Keratinocyte (primary cell): ENCODE data around the gene GTF3A. TPM values are rescaled to one million over a fixed set of nuclear protein-coding genes. Genes with fewer than 3 reads are reported as not detected.

Source experiments
- DNase-seq: peaks from one replicate; pipeline ENCODE4 v3.0.0-alpha.2; 2011; ENCODE audit warnings: low read depth, missing footprints, low spot score
- FAIRE-seq: peaks from 2 replicates; lab custom pipeline; 2011; peaks lifted over from hg19 to GRCh38; lab: Jason Lieb, UNC
- H2AFZ ChIP-seq: 2 replicates; pipeline ENCODE4 v1.6.0; 2012; ENCODE audit warnings: low read length, control low read depth, inconsistent platforms; ENCODE audit not compliant: control insufficient read depth
- H3K27ac ChIP-seq: 2 replicates; pipeline ENCODE4 v1.5.1; 2011; ENCODE audit warnings: low read length; ENCODE audit not compliant: control insufficient read depth, insufficient read depth
- H3K27me3 ChIP-seq: 3 replicates; pipeline ENCODE4 v1.6.0; 2011; ENCODE audit warnings: low read length; ENCODE audit not compliant: control insufficient read depth, insufficient read depth; ENCODE audit errors: extremely low read depth
- H3K36me3 ChIP-seq, 2 experiments: 2 replicates in 1 of 2; 3 replicates in 1 of 2; pipeline ENCODE4 v1.5.1; 2011; ENCODE audit warnings: low read length in 2 of 2, mild to moderate bottlenecking in 1 of 2; ENCODE audit not compliant: control insufficient read depth in 2 of 2, insufficient read depth in 2 of 2; ENCODE audit errors: extremely low read depth in 1 of 2
- H3K4me1 ChIP-seq: 3 replicates; pipeline ENCODE4 v1.5.1; 2011; ENCODE audit warnings: low read length; ENCODE audit not compliant: control insufficient read depth, insufficient read depth; ENCODE audit errors: extremely low read depth
- H3K4me2 ChIP-seq: 3 replicates; pipeline ENCODE4 v1.6.0; 2011; ENCODE audit warnings: low read depth, low read length; ENCODE audit not compliant: control insufficient read depth, insufficient read depth; ENCODE audit errors: extremely low read depth
- H3K4me3 ChIP-seq, 3 experiments: fragments of 200-600 bp in 1 of 3; sonication (generic) in 1 of 3; 2 replicates in 2 of 3; 3 replicates in 1 of 3; pipeline ENCODE4 v1.5.1; 2011 to 2016; ENCODE audit warnings: low read length in 3 of 3, mild to moderate bottlenecking in 3 of 3, control low read depth in 2 of 3, inconsistent platforms in 1 of 3, low read depth in 1 of 3, mixed read lengths in 1 of 3, mixed run types in 1 of 3, moderate library complexity in 1 of 3; ENCODE audit not compliant: control insufficient read depth in 2 of 3, insufficient read depth in 2 of 3; ENCODE audit errors: extremely low read depth in 1 of 3
- H3K79me2 ChIP-seq: 2 replicates; pipeline ENCODE4 v1.6.0; 2012; ENCODE audit warnings: low read length; ENCODE audit not compliant: control insufficient read depth, insufficient read depth
- H3K9ac ChIP-seq: 3 replicates; pipeline ENCODE4 v1.6.0; 2011; ENCODE audit warnings: low read length; ENCODE audit not compliant: control insufficient read depth, insufficient read depth; ENCODE audit errors: extremely low read depth
- H3K9me1 ChIP-seq: 3 replicates; pipeline ENCODE4 v1.6.0; 2011; ENCODE audit warnings: low read length; ENCODE audit not compliant: control insufficient read depth, insufficient read depth; ENCODE audit errors: extremely low read depth
- H3K9me3 ChIP-seq: 2 replicates; pipeline ENCODE4 v1.5.1; 2012; ENCODE audit warnings: low read depth, low read length; ENCODE audit not compliant: control insufficient read depth
- H4K20me1 ChIP-seq: 3 replicates; pipeline ENCODE4 v1.6.0; 2011; ENCODE audit warnings: low read length; ENCODE audit not compliant: control insufficient read depth, insufficient read depth; ENCODE audit errors: extremely low read depth
- CTCF ChIP-seq, 3 experiments: IDR thresholded peaks in 1 of 3; conservative IDR thresholded peaks in 1 of 3; optimal IDR thresholded peaks in 1 of 3; 2 replicates in 2 of 3; 3 replicates in 1 of 3; pipeline versions ENCODE3 to v1.5.1; 2011; ENCODE audit warnings: low read length in 3 of 3, mild to moderate bottlenecking in 3 of 3, moderate library complexity in 2 of 3, control low read depth in 1 of 3, inconsistent platforms in 1 of 3; ENCODE audit not compliant: insufficient read depth in 2 of 3; ENCODE audit errors: extremely low read depth in 1 of 3
- EZH2 ChIP-seq: IDR thresholded peaks from one replicate; pipeline ENCODE4 v1.6.1; 2012; ENCODE audit warnings: inconsistent platforms, mild to moderate bottlenecking, low read length, moderate library complexity
- dilution Hi-C: fragments of 300-500 bp; cut with MboI; formaldehyde crosslinking; loops from one replicate; pipeline ENCODE4 v1.7.0; 2020; ENCODE audit warnings: low sequenced_read_pairs; ENCODE audit not compliant: extremely low pct_ligation_motif_present
- polyA plus RNA-seq, 5 experiments: library from polyadenylated mRNA; depleted of rRNA in 3 of 5; stranded (reverse) in 3 of 5; stranded (forward) in 1 of 5; unstranded in 1 of 5; fragments of >200 nt; gene quantifications; 1 replicate in 1 of 5; 2 replicates in 3 of 5; 3 replicates in 1 of 5; pipeline versions ENCODE4 v1.2.1 to v1.2.3, GENCODE V29; 2011 to 2012; ENCODE audit warnings: missing spikeins in 2 of 5, low read depth in 1 of 5, low replicate concordance in 1 of 5

Gene GTF3A
- polyA plus RNA-seq, 1 donor (not counting 4 experiments of a cell fraction or from before 2014, with no cell fraction given), result 97.8 TPM

- peaks cover 4% of the 10 kb centered on the region for H3K27me3 ChIP-seq
- no peak overlapping the region for H3K4me2 ChIP-seq
- no peak overlapping the region for H3K4me3 ChIP-seq
- H2AFZ ChIP-seq, result no peak overlapping the region
- H3K9me3 ChIP-seq, result no peaks in the 10 kb centered on the region
- H3K9me1 ChIP-seq, result no peaks in the 10 kb centered on the region
- FAIRE-seq, result no peak
- no peak for DNase-seq
- H3K36me3 ChIP-seq, result no peaks in the 10 kb centered on the region
- H3K4me1 ChIP-seq, result peaks cover 8% of the 10 kb centered on the region
- no peaks in the 10 kb centered on the region for H3K79me2 ChIP-seq
- H4K20me1 ChIP-seq, result no peaks in the 10 kb centered on the region
- H3K9ac ChIP-seq, result no peak overlapping the region
- H3K27ac ChIP-seq, result no peak overlapping the region
- dilution Hi-C loops, result no loop called here
- TF ChIP-seq EZH2, result no peak
- peak; percentile 43 to 68 (median 48) for TF ChIP-seq CTCF (optimal IDR thresholded peaks at IDR 0.05 in 1 of 3, IDR thresholded peaks at IDR 0.05 in 1 of 3, conservative IDR thresholded peaks at IDR 0.05 in 1 of 3; ENCODE audit: extremely low read depth in 1 of 3, insufficient read depth in 2 of 3, low read length in 3 of 3)
Observed at GRCh38 chr13:27406178-27406939, 18.1 kb upstream of the GTF3A start.

GRCh38 chr13:27408074-27408473 is 16.3 kb upstream of the GTF3A start:
- no peaks in the 10 kb centered on the region for H4K20me1 ChIP-seq
- TF ChIP-seq EZH2 (no peak), CTCF (optimal IDR thresholded peaks at IDR 0.05 in 1 of 3, IDR thresholded peaks at IDR 0.05 in 1 of 3, conservative IDR thresholded peaks at IDR 0.05 in 1 of 3; ENCODE audit: extremely low read depth in 1 of 3, insufficient read depth in 2 of 3, low read length in 3 of 3) (no peak)
- H3K9ac ChIP-seq, result no peak overlapping the region
- no peak overlapping the region for H3K4me3 ChIP-seq
- FAIRE-seq (no peak), DNase-seq (no peak)
- no peaks in the 10 kb centered on the region for H3K36me3 ChIP-seq
- H3K27ac ChIP-seq, result no peak overlapping the region
- H2AFZ ChIP-seq, result no peak overlapping the region
- no peaks in the 10 kb centered on the region for H3K79me2 ChIP-seq
- H3K9me3 ChIP-seq, result no peaks in the 10 kb centered on the region
- dilution Hi-C loops, result no loop called here
- H3K27me3 ChIP-seq, result peaks cover 4% of the 10 kb centered on the region
- no peaks in the 10 kb centered on the region for H3K9me1 ChIP-seq
- H3K4me1 ChIP-seq, result peaks cover 5% of the 10 kb centered on the region
- no peak overlapping the region for H3K4me2 ChIP-seq
